ENCODE measurements around the gene ARAP1. TPM values are rescaled to one million over a fixed set of nuclear protein-coding genes. Genes with fewer than 3 reads are reported as not detected.

The ARAP1 gene
- total RNA-seq, 2 donors from 2014 or later: 74.4 to 88.3 TPM

GRCh38 chr11:72786305-72787215, 34.4 kb upstream of the ARAP1 start:
- no peaks in the 10 kb centered on the region for H3K4me1 ChIP-seq (ENCODE audit: control insufficient read depth, insufficient read depth, low read length)
- peak overlapping the region; percentile 72 for H3K27ac Mint-ChIP-seq
- no peak overlapping the region for H3K27ac ChIP-seq (ENCODE audit: low read depth, low read length)
- no peak overlapping the region for H3K9ac ChIP-seq (ENCODE audit: extremely low read depth, low read length, poor library complexity, severe bottlenecking)
- WGBS, 2 experiments (ENCODE audit: insufficient coverage in 1 of 2, insufficient read length in 1 of 2): 89 to 96% methylated on average over 7 to 8 of the region's 8 CpGs
- DNase-seq: no peak
- no peaks in the 10 kb centered on the region for H3K27me3 ChIP-seq (ENCODE audit: control insufficient read depth, insufficient read depth, low read length, poor library complexity, severe bottlenecking)
- no peaks in the 10 kb centered on the region for H3K36me3 ChIP-seq (ENCODE audit: control insufficient read depth, insufficient read depth, low read length)
- peak overlapping the region; percentile 19 for H3K4me3 Mint-ChIP-seq
- H3K9me3 Mint-ChIP-seq: no peaks in the 10 kb centered on the region
- H3K27me3 Mint-ChIP-seq (ENCODE audit: insufficient read depth): no peaks in the 10 kb centered on the region
- no peaks in the 10 kb centered on the region for H3K36me3 Mint-ChIP-seq (ENCODE audit: low read depth)
- H3K4me3 ChIP-seq (ENCODE audit: low read length): no peak overlapping the region
- peaks cover 23% of the 10 kb centered on the region for H3K4me1 Mint-ChIP-seq
- no peak for TF ChIP-seq CTCF (conservative IDR thresholded peaks at IDR 0.05)
- H3K9me3 ChIP-seq (ENCODE audit: control insufficient read depth, low read length): no peaks in the 10 kb centered on the region

GRCh38 chr11:72784662-72785061, 32.5 kb upstream of the ARAP1 start:
- no peaks in the 10 kb centered on the region for H3K9me3 Mint-ChIP-seq
- no peaks in the 10 kb centered on the region for H3K9me3 ChIP-seq (ENCODE audit: control insufficient read depth, low read length)
- no peak overlapping the region for H3K4me3 ChIP-seq (ENCODE audit: low read length)
- DNase-seq: no peak
- no peak for TF ChIP-seq CTCF (conservative IDR thresholded peaks at IDR 0.05)
- H3K4me1 Mint-ChIP-seq: peaks cover 23% of the 10 kb centered on the region
- no peaks in the 10 kb centered on the region for H3K36me3 Mint-ChIP-seq (ENCODE audit: low read depth)
- H3K27ac ChIP-seq (ENCODE audit: low read depth, low read length): no peak overlapping the region
- H3K36me3 ChIP-seq (ENCODE audit: control insufficient read depth, insufficient read depth, low read length): no peaks in the 10 kb centered on the region
- H3K9ac ChIP-seq (ENCODE audit: extremely low read depth, low read length, poor library complexity, severe bottlenecking): no peak overlapping the region
- peaks cover 4% of the 10 kb centered on the region for H3K4me1 ChIP-seq (ENCODE audit: control insufficient read depth, insufficient read depth, low read length)
- H3K27me3 Mint-ChIP-seq (ENCODE audit: insufficient read depth): peaks cover 7% of the 10 kb centered on the region
- WGBS, 2 experiments (ENCODE audit: insufficient coverage in 1 of 2, insufficient read length in 1 of 2): 91 to 93% methylated on average over 10 of the region's 10 CpGs
- no peak overlapping the region for H3K27ac Mint-ChIP-seq
- peaks cover 14% of the 10 kb centered on the region for H3K27me3 ChIP-seq (ENCODE audit: control insufficient read depth, insufficient read depth, low read length, poor library complexity, severe bottlenecking)
- H3K4me3 Mint-ChIP-seq: no peak overlapping the region

- WGBS, 2 experiments (ENCODE audit: insufficient coverage in 1 of 2, insufficient read length in 1 of 2): 94% methylated on average over 2 of the region's 2 CpGs; no CpG with 5 or more reads in 1 of the 2 experiments
- Histone ChIP-seq H3K9ac (ENCODE audit: extremely low read depth, low read length, poor library complexity, severe bottlenecking) (no peak overlapping the region), H3K4me3 (ENCODE audit: low read length) (no peak overlapping the region), H3K27ac (ENCODE audit: low read depth, low read length) (no peak overlapping the region), H3K9me3 (ENCODE audit: control insufficient read depth, low read length) (no peaks in the 10 kb centered on the region), H3K27me3 (ENCODE audit: control insufficient read depth, insufficient read depth, low read length, poor library complexity, severe bottlenecking) (peaks cover 14% of the 10 kb centered on the region), H3K4me1 (ENCODE audit: control insufficient read depth, insufficient read depth, low read length) (peaks cover 4% of the 10 kb centered on the region), H3K36me3 (ENCODE audit: control insufficient read depth, insufficient read depth, low read length) (no peaks in the 10 kb centered on the region)
- no peak overlapping the region for H3K27ac Mint-ChIP-seq
- TF ChIP-seq CTCF (conservative IDR thresholded peaks at IDR 0.05): no peak
- DNase-seq: peak; percentile 37
- peaks cover 27% of the 10 kb centered on the region for H3K4me1 Mint-ChIP-seq
- H3K27me3 Mint-ChIP-seq (ENCODE audit: insufficient read depth): peaks cover 7% of the 10 kb centered on the region
- H3K9me3 Mint-ChIP-seq: no peaks in the 10 kb centered on the region
- no peaks in the 10 kb centered on the region for H3K36me3 Mint-ChIP-seq (ENCODE audit: low read depth)
- no peak overlapping the region for H3K4me3 Mint-ChIP-seq
These were observed 31.1 kb upstream of the ARAP1 start for GRCh38 chr11:72783144-72783905.

Measured in endodermal cell (in vitro differentiated cells).